C4-2B (cell line): ENCODE results near the gene ITIH4.

ENCODE experiments used
- ZFX ChIP-seq: fragments of 450-650 bp; IDR thresholded peaks from 2 replicates; pipeline ENCODE4 v1.6.1; 2017
- TF ChIP-seq, protein P1 (sequence below): fragments of 450-650 bp; conservative IDR thresholded peaks from 2 replicates; pipeline ENCODE4 v1.5.1; 2017; ENCODE audit warnings: mild to moderate bottlenecking

DNA sequence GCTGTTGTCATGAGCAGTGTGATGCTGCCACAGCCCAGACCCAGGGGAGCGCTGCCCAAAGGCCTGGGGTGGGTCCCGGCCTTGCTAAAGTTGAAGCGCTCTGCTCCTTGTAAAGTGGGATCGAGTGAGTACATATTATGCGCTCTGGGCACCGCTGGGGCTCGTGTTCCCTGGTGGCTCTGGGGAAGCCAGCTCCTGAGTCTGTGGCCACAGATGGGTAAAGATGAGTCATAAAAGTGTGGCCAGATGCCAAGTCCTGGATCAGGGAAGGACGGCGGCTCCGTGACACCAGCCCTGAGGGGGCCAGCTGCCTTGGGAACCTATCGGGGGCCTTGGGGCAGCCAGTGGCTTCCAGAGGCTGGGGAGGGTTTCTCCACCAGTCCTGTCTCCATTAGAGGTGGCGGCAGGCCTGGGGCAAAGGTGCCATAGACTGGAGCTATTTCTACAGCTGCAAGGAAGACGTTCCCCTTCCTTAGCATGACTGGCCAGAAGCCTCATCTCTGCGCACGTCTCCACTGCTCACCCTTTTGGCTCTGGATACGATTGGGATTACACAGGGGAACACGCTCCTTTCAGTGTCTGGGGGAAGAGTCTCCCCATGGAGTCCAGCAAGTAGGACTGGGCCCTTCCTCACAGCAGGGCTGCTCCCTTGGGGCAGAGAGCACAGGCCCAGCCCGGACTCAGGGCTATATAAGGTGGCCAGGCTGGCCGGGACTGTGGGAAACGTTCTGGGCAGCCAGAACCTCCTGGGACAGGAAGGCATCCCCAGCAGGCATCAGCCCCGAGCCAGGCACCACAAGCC is 1.2 kb upstream of the ITIH4 start:
- TF ChIP-seq, protein P1, sequence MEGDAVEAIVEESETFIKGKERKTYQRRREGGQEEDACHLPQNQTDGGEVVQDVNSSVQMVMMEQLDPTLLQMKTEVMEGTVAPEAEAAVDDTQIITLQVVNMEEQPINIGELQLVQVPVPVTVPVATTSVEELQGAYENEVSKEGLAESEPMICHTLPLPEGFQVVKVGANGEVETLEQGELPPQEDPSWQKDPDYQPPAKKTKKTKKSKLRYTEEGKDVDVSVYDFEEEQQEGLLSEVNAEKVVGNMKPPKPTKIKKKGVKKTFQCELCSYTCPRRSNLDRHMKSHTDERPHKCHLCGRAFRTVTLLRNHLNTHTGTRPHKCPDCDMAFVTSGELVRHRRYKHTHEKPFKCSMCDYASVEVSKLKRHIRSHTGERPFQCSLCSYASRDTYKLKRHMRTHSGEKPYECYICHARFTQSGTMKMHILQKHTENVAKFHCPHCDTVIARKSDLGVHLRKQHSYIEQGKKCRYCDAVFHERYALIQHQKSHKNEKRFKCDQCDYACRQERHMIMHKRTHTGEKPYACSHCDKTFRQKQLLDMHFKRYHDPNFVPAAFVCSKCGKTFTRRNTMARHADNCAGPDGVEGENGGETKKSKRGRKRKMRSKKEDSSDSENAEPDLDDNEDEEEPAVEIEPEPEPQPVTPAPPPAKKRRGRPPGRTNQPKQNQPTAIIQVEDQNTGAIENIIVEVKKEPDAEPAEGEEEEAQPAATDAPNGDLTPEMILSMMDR: no peak
- no peak for TF ChIP-seq ZFX
